GM21447 (cell line): ENCODE data around the gene REEP1.

Experiments
- ATAC-seq: cut with Tn5 transposase; IDR thresholded peaks from one replicate; pipeline ENCODE4 v1.9.1; 2021; ENCODE audit not compliant: unreplicated experiment

Gene REEP1

GRCh38 chr2:86308356-86308755, 29.1 kb downstream of the REEP1 start:
- ATAC-seq = no peak

- no peak for ATAC-seq
Observed at GRCh38 chr2:86307431-86307830, 30.0 kb downstream of the REEP1 start.

GRCh38 chr2:86305915-86306254, 31.5 kb downstream of the REEP1 start:
- ATAC-seq = no peak

- no peak for ATAC-seq
Observed at GRCh38 chr2:86305195-86305914, 32.1 kb downstream of the REEP1 start.

GRCh38 chr2:86304416-86304815, 33.0 kb downstream of the REEP1 start:
- no peak for ATAC-seq

GRCh38 chr2:86302320-86302719, 35.1 kb downstream of the REEP1 start:
- ATAC-seq = no peak

GRCh38 chr2:86301711-86302202, 35.7 kb downstream of the REEP1 start:
- no peak for ATAC-seq

- no peak for ATAC-seq
Observed at GRCh38 chr2:86301009-86301408, 36.4 kb downstream of the REEP1 start.

GRCh38 chr2:86300496-86300895, 36.9 kb downstream of the REEP1 start:
- no peak for ATAC-seq

- no peak for ATAC-seq
Observed at GRCh38 chr2:86298411-86299390, 38.7 kb downstream of the REEP1 start.

GRCh38 chr2:86297382-86298147, 39.9 kb downstream of the REEP1 start:
- no peak for ATAC-seq

- no peak for ATAC-seq
Observed at GRCh38 chr2:86296947-86297346, 40.5 kb downstream of the REEP1 start.

- ATAC-seq = no peak
Observed at GRCh38 chr2:86295066-86295465, 42.4 kb downstream of the REEP1 start.

GRCh38 chr2:86293612-86294011, 43.8 kb downstream of the REEP1 start:
- no peak for ATAC-seq

- ATAC-seq = no peak
Observed at GRCh38 chr2:86292571-86293515, 44.6 kb downstream of the REEP1 start.

GRCh38 chr2:86291328-86291662, 46.1 kb downstream of the REEP1 start:
- ATAC-seq = no peak

GRCh38 chr2:86290596-86291327, 46.7 kb downstream of the REEP1 start:
- no peak for ATAC-seq

GRCh38 chr2:86286516-86286915, 50.9 kb downstream of the REEP1 start:
- no peak for ATAC-seq

GRCh38 chr2:86285981-86286380, 51.4 kb downstream of the REEP1 start:
- no peak for ATAC-seq

- ATAC-seq = no peak
Observed at GRCh38 chr2:86285571-86285970, 51.9 kb downstream of the REEP1 start.
